Activated CD8-positive, alpha-beta memory T cell treated with anti-CD3 and anti-CD28 coated beads for 24 hours (primary cell): ENCODE measurements around the gene HMGB2.

Experiments
- DNase-seq: peaks from one replicate; pipeline ENCODE4 v3.0.0-alpha.2; 2020

HMGB2 gene

DNA sequence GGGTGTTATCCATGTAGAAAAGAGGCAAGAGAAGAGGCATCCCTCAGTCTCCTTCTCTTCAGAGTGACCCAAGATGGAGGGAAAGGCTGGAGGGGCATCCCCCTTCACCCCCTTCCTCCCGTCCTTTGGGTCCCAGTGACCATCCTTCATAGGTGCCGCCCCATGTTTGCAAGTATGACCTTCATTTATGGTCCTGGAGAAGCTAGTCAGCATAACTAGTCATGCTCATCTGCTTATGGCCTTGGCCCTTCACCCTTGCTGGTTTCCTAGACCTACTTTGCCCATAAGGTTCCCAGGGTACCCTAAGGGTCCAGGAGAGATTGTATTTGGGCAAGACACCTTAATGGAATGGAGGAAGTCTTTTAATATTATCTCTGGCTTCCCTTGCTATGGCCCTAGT lies 46.7 kb downstream of the HMGB2 start:
- no peak for DNase-seq

- DNase-seq, result no peak
These were observed 49.7 kb downstream of the HMGB2 start for GRCh38 chr4:173284463-173284862.

GRCh38 chr4:173282626-173283025 lies 51.5 kb downstream of the HMGB2 start:
- DNase-seq, result no peak

DNA sequence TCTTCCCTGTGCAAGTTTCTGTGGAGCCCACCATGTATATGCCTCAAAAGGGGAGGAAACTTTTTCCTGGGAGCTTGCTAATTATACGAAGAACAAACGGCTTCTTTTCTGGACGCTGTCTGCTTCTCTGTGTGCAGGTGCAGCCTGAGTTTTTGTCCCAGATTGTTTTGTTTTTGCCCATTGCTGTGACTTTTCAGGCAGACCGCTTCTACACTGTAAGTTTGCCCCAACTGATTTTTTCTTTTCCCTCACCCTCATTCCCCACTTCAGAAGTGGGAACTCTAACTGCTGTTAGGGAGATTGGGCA lies 51.9 kb downstream of the HMGB2 start:
- DNase-seq, result no peak

- no peak for DNase-seq
These were observed 52.5 kb downstream of the HMGB2 start for GRCh38 chr4:173281406-173282255.
